BE2C (cell line): ENCODE measurements around the gene KCTD13.

Experiments
- DNase-seq: peaks from one replicate; pipeline ENCODE4 v3.0.0-alpha.2; 2020
- H3K27me3 ChIP-seq: fragments of 250-450 bp; sonication (Bioruptor Pico); 2 replicates; pipeline ENCODE4 v1.5.1; 2020; ENCODE audit warnings: mild to moderate bottlenecking
- H3K36me3 ChIP-seq: fragments of 250-450 bp; sonication (Bioruptor Pico); 2 replicates; pipeline ENCODE4 v1.5.1; 2020; ENCODE audit warnings: mild to moderate bottlenecking
- H3K4me1 ChIP-seq: fragments of 250-450 bp; sonication (Bioruptor Pico); 2 replicates; pipeline ENCODE4 v1.5.1; 2020
- H3K4me3 ChIP-seq: 2 replicates; pipeline ENCODE4 v1.5.1; 2011; ENCODE audit warnings: low read depth, low read length
- H3K9me3 ChIP-seq: fragments of 250-450 bp; sonication (Bioruptor Pico); 2 replicates; pipeline ENCODE4 v1.5.1; 2020
- TF ChIP-seq, protein P1 (sequence below): IDR thresholded peaks from 2 replicates; pipeline ENCODE4 v1.5.1; 2012; ENCODE audit warnings: mild to moderate bottlenecking, low read depth, low read length

KCTD13 gene

DNA sequence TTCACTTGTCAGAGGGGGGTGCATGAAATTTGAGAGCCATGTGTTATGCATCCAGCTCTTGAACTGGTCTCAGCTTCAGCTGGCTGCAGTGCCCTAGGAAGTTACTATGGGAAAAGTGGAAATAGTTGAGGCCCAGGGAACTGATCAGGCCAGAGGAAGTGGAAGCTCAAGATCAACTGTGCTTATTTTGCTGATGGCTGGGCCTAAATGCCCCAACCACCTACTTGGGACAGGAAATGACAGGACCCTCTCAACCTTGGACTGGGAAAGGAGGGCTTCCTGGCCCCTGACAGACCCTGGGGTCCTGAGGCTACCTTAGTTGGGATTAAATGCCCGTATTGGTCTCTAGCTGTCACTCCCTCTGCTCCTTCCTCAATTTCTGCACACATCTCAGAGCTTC lies 46.5 kb upstream of the KCTD13 start:
- H3K36me3 ChIP-seq: no peaks in the 10 kb centered on the region; the same call in 1 of the 2 replicates
- peaks cover 8% of the 10 kb centered on the region; the same call in 1 of the 2 replicates for H3K9me3 ChIP-seq
- H3K27me3 ChIP-seq: no peaks in the 10 kb centered on the region
- H3K4me1 ChIP-seq: no peaks in the 10 kb centered on the region
- TF ChIP-seq, protein P1, sequence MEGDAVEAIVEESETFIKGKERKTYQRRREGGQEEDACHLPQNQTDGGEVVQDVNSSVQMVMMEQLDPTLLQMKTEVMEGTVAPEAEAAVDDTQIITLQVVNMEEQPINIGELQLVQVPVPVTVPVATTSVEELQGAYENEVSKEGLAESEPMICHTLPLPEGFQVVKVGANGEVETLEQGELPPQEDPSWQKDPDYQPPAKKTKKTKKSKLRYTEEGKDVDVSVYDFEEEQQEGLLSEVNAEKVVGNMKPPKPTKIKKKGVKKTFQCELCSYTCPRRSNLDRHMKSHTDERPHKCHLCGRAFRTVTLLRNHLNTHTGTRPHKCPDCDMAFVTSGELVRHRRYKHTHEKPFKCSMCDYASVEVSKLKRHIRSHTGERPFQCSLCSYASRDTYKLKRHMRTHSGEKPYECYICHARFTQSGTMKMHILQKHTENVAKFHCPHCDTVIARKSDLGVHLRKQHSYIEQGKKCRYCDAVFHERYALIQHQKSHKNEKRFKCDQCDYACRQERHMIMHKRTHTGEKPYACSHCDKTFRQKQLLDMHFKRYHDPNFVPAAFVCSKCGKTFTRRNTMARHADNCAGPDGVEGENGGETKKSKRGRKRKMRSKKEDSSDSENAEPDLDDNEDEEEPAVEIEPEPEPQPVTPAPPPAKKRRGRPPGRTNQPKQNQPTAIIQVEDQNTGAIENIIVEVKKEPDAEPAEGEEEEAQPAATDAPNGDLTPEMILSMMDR: no peak
- no peak overlapping the region for H3K4me3 ChIP-seq
- no peak for DNase-seq

DNA sequence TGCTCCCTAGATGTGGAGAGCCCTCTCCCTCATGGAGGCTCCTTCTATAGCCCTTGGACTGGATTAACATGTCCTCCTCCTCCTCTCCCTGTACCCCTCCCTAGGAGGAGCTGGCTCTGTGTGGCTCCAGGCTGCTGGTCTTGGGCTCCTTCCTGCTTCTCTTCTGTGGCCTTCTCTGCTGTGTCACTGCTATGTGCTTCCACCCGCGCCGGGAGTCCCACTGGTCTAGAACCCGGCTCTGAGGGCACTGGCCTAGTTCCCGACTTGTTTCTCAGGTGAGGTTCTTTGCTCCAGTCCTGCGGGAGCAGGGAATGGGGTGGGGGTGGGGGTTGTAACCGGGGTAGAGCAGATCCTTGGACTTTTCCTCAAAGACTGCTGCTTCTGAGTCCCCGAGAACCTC lies 45.3 kb upstream of the KCTD13 start:
- Histone ChIP-seq H3K27me3 (no peaks in the 10 kb centered on the region), H3K36me3 (no peaks in the 10 kb centered on the region), H3K9me3 (peaks cover 8% of the 10 kb centered on the region; the same call in 1 of the 2 replicates), H3K4me3 (no peak overlapping the region), H3K4me1 (no peaks in the 10 kb centered on the region)
- no peak for DNase-seq
- TF ChIP-seq, protein P1: no peak

DNA sequence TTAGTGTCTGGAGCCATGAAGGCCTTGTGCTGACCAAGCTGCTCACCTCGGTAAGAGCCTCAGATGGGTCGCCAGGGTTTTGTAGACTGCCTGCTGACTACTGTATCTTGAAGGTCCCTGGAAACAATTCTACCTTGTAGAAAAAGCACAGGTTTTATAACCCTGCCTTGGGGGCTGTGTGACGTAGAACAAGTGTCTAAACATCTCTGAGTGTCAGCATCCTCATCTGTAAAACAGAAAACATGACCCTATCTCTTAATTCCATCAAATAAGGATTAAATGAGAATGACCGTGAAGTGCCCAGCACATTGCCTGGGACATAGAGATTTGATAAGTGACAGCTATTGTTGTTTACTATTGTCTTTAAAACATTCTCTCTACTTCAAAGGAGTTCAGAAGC lies 42.2 kb upstream of the KCTD13 start:
- no peaks in the 10 kb centered on the region for H3K27me3 ChIP-seq
- H3K9me3 ChIP-seq: peaks cover 8% of the 10 kb centered on the region; the same call in 1 of the 2 replicates
- DNase-seq: no peak
- TF ChIP-seq, protein P1: no peak
- no peak overlapping the region for H3K4me3 ChIP-seq
- no peaks in the 10 kb centered on the region for H3K36me3 ChIP-seq
- H3K4me1 ChIP-seq: no peaks in the 10 kb centered on the region

DNA sequence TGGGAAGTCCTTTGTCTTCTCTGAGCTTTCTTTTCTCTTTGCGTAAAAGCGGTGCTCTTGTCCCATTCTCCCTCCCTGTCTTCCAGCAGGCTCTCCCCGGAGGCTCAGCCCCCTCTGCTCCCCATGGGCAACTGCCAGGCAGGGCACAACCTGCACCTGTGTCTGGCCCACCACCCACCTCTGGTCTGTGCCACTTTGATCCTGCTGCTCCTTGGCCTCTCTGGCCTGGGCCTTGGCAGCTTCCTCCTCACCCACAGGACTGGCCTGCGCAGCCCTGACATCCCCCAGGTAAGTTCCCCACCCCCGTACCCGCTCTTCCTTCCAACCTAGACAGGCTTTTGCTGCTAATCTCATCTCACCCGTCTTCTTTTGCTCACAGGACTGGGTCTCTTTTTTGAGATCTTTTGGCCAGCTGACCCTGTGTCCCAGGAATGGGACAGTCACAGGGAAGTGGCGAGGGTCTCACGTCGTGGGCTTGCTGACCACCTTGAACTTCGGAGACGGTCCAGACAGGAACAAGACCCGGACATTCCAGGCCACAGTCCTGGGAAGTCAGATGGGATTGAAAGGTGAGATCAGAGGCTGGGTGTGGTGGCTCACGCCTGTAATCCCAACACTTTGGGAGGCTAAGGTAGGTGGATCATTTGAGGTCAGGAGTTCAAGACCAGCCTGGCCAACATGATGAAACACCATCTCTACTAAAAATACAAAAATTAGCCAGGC lies 37.2 kb upstream of the KCTD13 start:
- no peaks in the 10 kb centered on the region for H3K9me3 ChIP-seq
- H3K4me3 ChIP-seq: no peak overlapping the region
- no peaks in the 10 kb centered on the region for H3K4me1 ChIP-seq
- no peaks in the 10 kb centered on the region for H3K27me3 ChIP-seq
- TF ChIP-seq, protein P1: no peak
- DNase-seq: no peak
- H3K36me3 ChIP-seq: no peaks in the 10 kb centered on the region

DNA sequence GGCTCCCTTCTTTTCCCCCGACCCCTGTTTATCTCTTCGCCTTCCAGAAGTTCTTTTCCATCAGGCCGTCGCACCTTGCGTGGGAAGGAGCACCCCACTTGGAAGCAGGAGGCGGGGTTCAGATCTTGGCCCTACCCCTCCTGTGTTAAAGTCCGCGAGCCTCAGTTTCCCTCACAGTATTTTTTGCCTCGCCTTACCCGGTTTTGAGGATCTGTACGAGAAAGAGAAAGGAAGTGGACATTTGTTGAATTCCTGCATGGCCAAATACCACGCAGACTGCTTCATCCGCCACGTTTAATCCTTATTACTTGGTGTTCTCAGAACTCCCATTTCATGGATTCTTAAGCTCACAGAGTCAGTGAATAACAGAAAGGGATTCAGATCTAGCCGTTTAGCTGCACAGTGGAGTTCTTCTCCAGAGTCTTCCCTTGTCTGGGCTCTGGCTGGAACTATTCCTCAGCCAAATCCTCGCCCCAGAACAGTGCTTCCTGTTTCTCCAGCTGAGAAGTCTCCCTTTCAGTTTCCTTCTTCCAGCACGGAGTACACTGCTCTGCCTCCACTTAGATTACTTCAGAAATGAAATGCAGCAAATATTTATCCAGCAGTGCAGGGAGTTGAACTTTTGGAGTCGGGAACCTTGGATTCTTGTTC lies 36.4 kb upstream of the KCTD13 start:
- no peaks in the 10 kb centered on the region for H3K27me3 ChIP-seq

More for the DNA sequence above, 36.4 kb upstream of the KCTD13 start:
- DNase-seq: no peak
- peak overlapping the region; percentile 81 for H3K4me3 ChIP-seq
- H3K9me3 ChIP-seq: no peaks in the 10 kb centered on the region
- H3K36me3 ChIP-seq: no peaks in the 10 kb centered on the region
- H3K4me1 ChIP-seq: no peaks in the 10 kb centered on the region
- TF ChIP-seq, protein P1: no peak
